Activated naive CD4-positive, alpha-beta T cell treated with anti-CD3 and anti-CD28 coated beads, Interleukin-2, amount 50 U/mL, for 72 hours (primary cell): ENCODE results near the gene ESCO1. TPM values are rescaled to one million over a fixed set of nuclear protein-coding genes. Genes with fewer than 3 reads are reported as not detected.

ENCODE experiments used
- ATAC-seq, 2 donors: fragments of 150-1000 bp; cut with Tn5 transposase; 2 replicates each; pipeline ENCODE4 v1.10.0; 2021; ENCODE audit warnings: mild to moderate bottlenecking in 2 of 2, moderate library complexity in 2 of 2
- DNase-seq, 2 donors: peaks; one replicate each; pipeline ENCODE4 v3.0.0; 2021 to 2022; ENCODE audit warnings: low spot score in 2 of 2
- H3K27ac Mint-ChIP-seq, 2 donors: one replicate each; pipeline ENCODE4 v1.8.0; 2022; ENCODE audit warnings: mild to moderate bottlenecking in 2 of 2, mixed read lengths in 2 of 2
- H3K36me3 Mint-ChIP-seq, 2 donors: one replicate each; pipeline ENCODE4 v1.8.0; 2022; ENCODE audit warnings: mixed read lengths in 2 of 2
- H3K9me3 Mint-ChIP-seq, 2 donors: one replicate each; pipeline ENCODE4 v1.8.0; 2022; ENCODE audit warnings: mixed read lengths in 2 of 2
- total RNA-seq, 2 donors: library from RNA; stranded (reverse); gene quantifications; one replicate each; pipeline ENCODE4 v1.2.3, GENCODE V29; 2022

ESCO1 gene
- total RNA-seq, 2 donors from 2014 or later: 19.7 to 25.9 TPM

DNA sequence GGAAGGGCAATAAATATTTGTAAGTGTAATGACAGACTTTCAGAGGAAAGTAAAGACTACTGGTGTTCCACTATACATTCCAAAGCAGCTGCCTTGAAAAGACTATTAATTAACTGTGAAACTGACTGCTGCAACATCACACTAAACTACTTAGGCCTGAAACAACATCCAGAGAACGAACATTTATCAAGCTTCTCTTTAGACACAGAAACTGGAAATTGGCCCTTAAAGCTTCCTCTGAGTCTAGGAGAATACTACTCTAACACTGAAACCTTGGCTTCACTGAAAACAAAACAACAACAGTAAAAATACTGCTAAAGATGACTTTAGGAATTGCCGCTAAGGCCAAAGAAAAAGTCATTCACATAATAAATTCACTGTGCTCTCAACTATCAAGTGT lies 74.6 kb downstream of the ESCO1 start:
- ATAC-seq (no peak), DNase-seq (no peak)
- no peaks in the 10 kb centered on the region for H3K9me3 Mint-ChIP-seq
- no peak overlapping the region for H3K27ac Mint-ChIP-seq
- peaks cover 9 to 17% of the 10 kb centered on the region in 2 donors for H3K36me3 Mint-ChIP-seq

DNA sequence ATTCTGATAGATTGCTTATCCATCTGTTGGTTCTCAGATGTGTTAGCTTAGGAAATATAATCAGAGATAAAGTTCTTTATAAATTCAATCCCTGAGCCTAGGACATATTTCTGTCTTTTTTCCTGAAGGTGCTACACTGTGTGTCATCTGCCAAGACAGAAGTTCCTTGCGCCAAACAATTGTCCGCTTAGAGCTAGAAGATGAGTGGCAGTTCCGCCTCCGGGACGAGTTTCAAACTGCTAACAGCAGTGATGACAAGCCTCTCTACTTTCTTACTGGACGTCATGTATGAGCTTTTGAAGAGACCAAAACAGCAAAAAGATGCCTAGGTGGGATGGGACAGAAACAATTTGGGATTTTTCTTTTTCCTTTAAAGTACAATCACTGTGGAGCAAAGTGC lies 78.0 kb downstream of the ESCO1 start:
- DNase-seq: no peak
- no peaks in the 10 kb centered on the region for H3K9me3 Mint-ChIP-seq
- no peak for ATAC-seq
- peaks cover 8 to 21% of the 10 kb centered on the region in 2 donors for H3K36me3 Mint-ChIP-seq
- H3K27ac Mint-ChIP-seq: no peak overlapping the region

DNA sequence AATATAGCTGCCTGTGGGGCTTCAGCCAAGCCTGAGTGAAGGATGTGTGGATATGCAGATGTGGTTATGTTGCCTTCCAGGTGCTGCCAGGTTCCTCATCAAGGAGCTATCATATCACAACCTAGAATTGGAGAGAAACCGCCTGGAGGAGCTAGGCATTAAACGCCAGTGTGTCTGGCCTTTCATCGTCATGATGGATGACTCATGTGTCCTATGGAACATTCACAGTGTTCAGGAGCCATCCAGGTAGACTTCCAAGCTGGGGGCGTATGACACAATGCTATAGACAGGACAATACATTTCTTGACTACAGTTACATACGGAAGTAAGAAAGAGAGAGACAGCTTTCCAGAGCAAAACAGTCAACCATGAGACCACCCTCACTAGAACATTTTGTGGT lies 86.8 kb downstream of the ESCO1 start:
- Mint-ChIP-seq H3K36me3 (peaks cover 15 to 27% of the 10 kb centered on the region in 2 donors), H3K27ac (no peak overlapping the region)
- no peak for ATAC-seq

GRCh38 chr18:21513292-21513691 lies 87.2 kb downstream of the ESCO1 start:
- H3K9me3 Mint-ChIP-seq: peaks cover 3 to 7% of the 10 kb centered on the region in 2 donors
- DNase-seq (no peak), ATAC-seq (no peak)
- peaks cover 15 to 23% of the 10 kb centered on the region in 2 donors for H3K36me3 Mint-ChIP-seq
- H3K27ac Mint-ChIP-seq: no peak overlapping the region

More for the DNA sequence above, 86.8 kb downstream of the ESCO1 start:
- H3K9me3 Mint-ChIP-seq: peaks cover 3 to 7% of the 10 kb centered on the region in 2 donors
- no peak for DNase-seq

DNA sequence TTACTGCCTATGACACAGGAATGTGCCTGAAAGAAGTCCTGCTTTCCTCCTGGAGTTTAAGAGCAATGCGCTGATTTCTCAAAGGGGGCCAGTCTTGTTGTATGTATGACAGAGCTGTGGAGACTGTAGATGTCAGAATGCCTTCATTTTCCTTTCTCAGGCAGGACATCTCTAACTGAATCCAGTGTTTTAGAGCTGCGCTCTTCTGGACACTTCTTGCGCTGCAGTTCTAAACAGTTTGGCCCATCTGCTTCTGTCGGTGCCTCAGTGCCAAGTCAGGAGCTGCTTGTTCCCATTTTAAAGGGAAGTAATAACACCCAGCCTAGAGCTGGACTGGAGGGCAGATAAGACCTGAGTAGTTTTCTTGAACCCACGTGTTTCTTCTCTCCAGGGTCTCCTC lies 91.4 kb downstream of the ESCO1 start:
- DNase-seq (no peak), ATAC-seq (no peak)
- Mint-ChIP-seq H3K9me3 (peaks cover 3 to 7% of the 10 kb centered on the region in 2 donors), H3K27ac (no peak overlapping the region), H3K36me3 (peaks cover 9% of the 10 kb centered on the region in 2 donors)

- no peaks in the 10 kb centered on the region for H3K36me3 Mint-ChIP-seq
Observed at GRCh38 chr18:21507913-21508701, 92.4 kb downstream of the ESCO1 start.

GRCh38 chr18:21502661-21503060 lies 97.8 kb downstream of the ESCO1 start:
- Mint-ChIP-seq H3K36me3 (no peaks in the 10 kb centered on the region), H3K9me3 (no peaks in the 10 kb centered on the region), H3K27ac (no peak overlapping the region)
- ATAC-seq (no peak), DNase-seq (no peak)

More at GRCh38 chr18:21507913-21508701, 92.4 kb downstream of the ESCO1 start:
- Mint-ChIP-seq H3K9me3 (peaks cover 0 to 3% of the 10 kb centered on the region in 2 donors), H3K27ac (no peak overlapping the region)
- DNase-seq (no peak), ATAC-seq (no peak)

- no peaks in the 10 kb centered on the region for H3K9me3 Mint-ChIP-seq
- ATAC-seq (no peak), DNase-seq (no peak)
- no peak overlapping the region for H3K27ac Mint-ChIP-seq
- no peaks in the 10 kb centered on the region for H3K36me3 Mint-ChIP-seq
Observed at GRCh38 chr18:21499997-21500396, 100.5 kb downstream of the ESCO1 start.

DNA sequence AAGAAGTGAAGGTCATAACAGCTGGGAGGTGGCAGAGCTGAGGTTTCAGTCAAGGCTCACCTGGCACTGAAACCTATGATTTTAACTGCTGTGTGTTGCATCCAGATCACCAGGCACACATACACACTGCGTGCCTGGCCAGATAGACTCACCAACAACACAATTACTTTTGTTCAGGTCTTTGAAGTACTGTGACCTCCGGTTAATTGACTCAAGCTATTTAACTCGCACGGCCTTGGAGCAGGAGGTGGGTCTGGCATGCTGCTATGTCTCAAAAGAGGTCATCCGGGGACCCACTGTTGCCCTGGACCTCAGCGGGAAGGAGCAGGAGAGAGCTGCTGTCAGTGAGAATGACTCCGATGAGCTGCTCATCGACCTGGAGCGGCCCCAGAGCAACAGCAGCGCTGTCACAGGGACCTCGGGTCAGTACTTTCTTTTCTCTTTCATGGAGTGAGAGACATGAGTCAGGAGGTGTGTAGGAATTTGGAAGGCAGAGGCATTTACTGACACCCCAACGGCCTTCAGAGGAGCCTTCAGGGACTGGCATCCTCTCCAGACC lies 104.1 kb downstream of the ESCO1 start:
- Mint-ChIP-seq H3K27ac (no peak overlapping the region), H3K36me3 (no peaks in the 10 kb centered on the region), H3K9me3 (no peaks in the 10 kb centered on the region)
- no peak for ATAC-seq
- no peak for DNase-seq

GRCh38 chr18:21490748-21491147 lies 109.8 kb downstream of the ESCO1 start:
- no peaks in the 10 kb centered on the region for H3K9me3 Mint-ChIP-seq

GRCh38 chr18:21489919-21490495 lies 110.5 kb downstream of the ESCO1 start:
- DNase-seq (no peak), ATAC-seq (no peak)
- H3K27ac Mint-ChIP-seq: no peak overlapping the region
- no peaks in the 10 kb centered on the region for H3K9me3 Mint-ChIP-seq
- no peaks in the 10 kb centered on the region for H3K36me3 Mint-ChIP-seq

More at GRCh38 chr18:21490748-21491147, 109.8 kb downstream of the ESCO1 start:
- Mint-ChIP-seq H3K27ac (no peak overlapping the region), H3K36me3 (no peaks in the 10 kb centered on the region)
- no peak for DNase-seq
- ATAC-seq: no peak

GRCh38 chr18:21489119-21489750 lies 111.3 kb downstream of the ESCO1 start:
- Mint-ChIP-seq H3K9me3 (no peaks in the 10 kb centered on the region), H3K36me3 (no peaks in the 10 kb centered on the region), H3K27ac (no peak overlapping the region)
- DNase-seq (peak in 1 of 2 donors; percentile 53), ATAC-seq (peak; percentile 66 to 76)

DNA sequence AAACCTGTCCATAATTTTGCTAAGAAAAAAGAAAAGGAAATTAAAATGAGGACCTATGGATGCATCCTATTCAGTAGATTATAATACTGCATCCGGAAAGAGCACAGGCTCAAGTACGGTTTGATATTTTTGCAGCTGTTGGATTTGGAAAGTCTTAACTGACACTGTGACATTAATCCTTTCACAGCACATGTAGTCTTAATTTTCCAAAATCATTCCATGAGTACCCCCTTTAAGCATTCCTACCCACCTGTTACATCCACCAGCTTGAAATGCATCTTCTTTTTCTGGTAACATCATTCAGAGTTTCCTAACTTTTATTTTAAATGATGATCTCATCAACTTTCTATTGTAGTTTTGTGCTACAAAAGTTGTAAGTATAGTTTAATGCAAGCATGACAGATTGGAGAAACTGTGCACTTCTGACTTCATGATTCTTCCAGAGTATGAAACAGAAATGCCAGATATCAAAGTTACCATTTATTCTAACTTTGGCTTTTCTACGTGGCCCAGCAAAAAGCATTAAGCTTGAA lies 113.5 kb downstream of the ESCO1 start:
- no peaks in the 10 kb centered on the region for H3K9me3 Mint-ChIP-seq
- no peaks in the 10 kb centered on the region for H3K36me3 Mint-ChIP-seq
- ATAC-seq: no peak

GRCh38 chr18:21484851-21485636 lies 115.5 kb downstream of the ESCO1 start:
- H3K36me3 Mint-ChIP-seq: no peaks in the 10 kb centered on the region
- no peak for ATAC-seq
- H3K27ac Mint-ChIP-seq: no peak overlapping the region
- no peaks in the 10 kb centered on the region for H3K9me3 Mint-ChIP-seq
- no peak for DNase-seq

More for the DNA sequence above, 113.5 kb downstream of the ESCO1 start:
- H3K27ac Mint-ChIP-seq: no peak overlapping the region
- DNase-seq: no peak

DNA sequence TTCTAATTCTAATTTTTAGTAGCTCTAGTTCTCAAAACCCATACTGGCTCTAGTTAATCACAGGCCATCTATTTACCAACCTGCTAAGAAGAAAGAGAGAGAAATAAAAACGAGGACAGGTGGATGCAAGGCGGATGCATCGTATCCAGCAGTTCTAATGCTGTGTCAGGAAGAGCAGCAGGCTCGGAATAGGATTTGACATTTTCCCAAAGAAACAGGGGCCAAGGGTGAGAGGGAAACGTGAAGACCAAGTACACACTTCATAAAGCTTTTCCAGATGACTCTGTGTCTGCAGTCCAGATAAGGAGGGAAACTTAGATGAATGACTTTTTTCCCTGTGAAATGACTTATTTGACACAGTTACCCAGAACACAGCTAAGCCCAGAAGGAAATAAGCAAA lies 117.5 kb downstream of the ESCO1 start:
- ATAC-seq (peak in 1 of 2 donors; percentile 30), DNase-seq (no peak)
- Mint-ChIP-seq H3K36me3 (no peaks in the 10 kb centered on the region), H3K9me3 (no peaks in the 10 kb centered on the region), H3K27ac (no peak overlapping the region)

DNA sequence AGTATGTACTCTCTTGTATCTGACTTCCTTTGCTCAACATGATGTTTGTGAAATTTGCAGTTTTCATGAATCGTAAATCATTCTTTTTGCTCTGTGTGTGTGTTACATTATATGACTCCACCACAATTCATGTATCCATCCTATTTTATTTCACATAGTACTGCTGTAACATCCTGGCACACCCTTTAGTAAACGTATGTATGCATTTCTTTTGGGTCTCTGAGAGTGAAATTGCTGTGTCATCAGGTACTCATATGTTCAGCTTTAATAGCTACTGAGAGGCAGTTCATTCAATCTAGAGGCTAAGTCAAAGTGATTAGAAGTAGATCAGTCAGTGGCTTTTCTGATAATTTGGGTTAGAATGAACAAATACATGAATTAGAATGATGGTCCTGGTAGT lies 118.8 kb downstream of the ESCO1 start:
- no peaks in the 10 kb centered on the region for H3K36me3 Mint-ChIP-seq

More for the DNA sequence above, 118.8 kb downstream of the ESCO1 start:
- ATAC-seq: no peak
- Mint-ChIP-seq H3K9me3 (no peaks in the 10 kb centered on the region), H3K27ac (no peak overlapping the region)
- DNase-seq: no peak
